Urothelium cell line (cell line): ENCODE measurements around the gene USP4.
"Not testable (repeated sequence)": the region's sequence is repeated elsewhere in the genome, so short reads cannot be mapped to it uniquely, and the experiment has no call there.

Experiments
- DNase-seq: peaks from one replicate; pipeline ENCODE4 v3.0.0; 2011; ENCODE audit warnings: low spot score, mixed read lengths
- FAIRE-seq: peaks from 2 replicates; lab custom pipeline; 2011; peaks lifted over from hg19 to GRCh38; lab: Jason Lieb, UNC

Gene USP4

GRCh38 chr3:49351521-49352011 lies 11.7 kb upstream of the USP4 start:
- DNase-seq (no peak), FAIRE-seq (no peak)

GRCh38 chr3:49349348-49350114 lies 9.7 kb upstream of the USP4 start:
- DNase-seq (no peak), FAIRE-seq (no peak)

DNA sequence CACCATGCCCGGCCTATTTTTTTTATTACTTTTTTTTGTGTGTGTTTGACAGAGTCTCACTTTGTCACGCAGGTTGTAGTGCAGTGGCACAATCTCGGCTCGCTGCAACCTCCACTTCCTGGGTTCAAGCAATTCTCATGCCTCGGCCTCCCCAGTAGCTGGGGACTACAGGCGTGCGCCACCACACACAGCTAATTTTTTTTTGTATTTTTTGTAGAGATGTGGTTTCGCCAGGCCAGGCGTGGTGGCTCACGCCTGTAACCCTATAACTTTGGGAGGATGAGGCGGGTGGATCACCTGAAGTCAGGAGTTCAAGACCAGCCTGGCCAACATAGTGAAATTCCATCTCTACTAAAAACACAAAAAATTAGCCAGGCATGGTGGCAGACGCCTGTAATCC lies 8.5 kb upstream of the USP4 start:
- FAIRE-seq, DNase-seq: not testable (repeated sequence)

DNA sequence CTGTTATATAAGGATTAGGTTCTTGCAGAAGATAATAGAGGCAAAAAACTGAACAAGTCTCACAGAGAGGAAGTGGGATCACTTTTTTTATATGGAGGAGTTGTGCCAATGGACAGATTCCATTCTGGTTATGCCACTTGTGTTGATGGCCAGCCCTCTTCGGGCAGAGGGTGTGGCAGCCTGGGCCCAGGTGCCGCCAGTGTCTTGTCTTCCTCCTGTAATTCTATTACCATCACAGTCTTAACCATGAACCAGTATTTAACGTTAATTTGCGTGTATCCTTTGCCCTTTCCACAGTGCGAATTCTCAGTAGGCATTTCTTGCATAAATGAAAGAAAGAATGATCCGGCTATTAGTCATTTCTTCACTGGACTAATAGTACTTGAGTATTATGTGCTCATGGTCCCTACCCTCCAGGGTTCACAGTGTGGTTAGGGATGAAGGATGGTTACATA lies 7.0 kb upstream of the USP4 start:
- no peak for FAIRE-seq
- peak; percentile 40 for DNase-seq

GRCh38 chr3:49343163-49343562 lies 3.3 kb upstream of the USP4 start:
- no peak for DNase-seq
- FAIRE-seq, result no peak

- DNase-seq (no peak), FAIRE-seq (no peak)
Measured at GRCh38 chr3:49341996-49342395, 2.1 kb upstream of the USP4 start.

DNA sequence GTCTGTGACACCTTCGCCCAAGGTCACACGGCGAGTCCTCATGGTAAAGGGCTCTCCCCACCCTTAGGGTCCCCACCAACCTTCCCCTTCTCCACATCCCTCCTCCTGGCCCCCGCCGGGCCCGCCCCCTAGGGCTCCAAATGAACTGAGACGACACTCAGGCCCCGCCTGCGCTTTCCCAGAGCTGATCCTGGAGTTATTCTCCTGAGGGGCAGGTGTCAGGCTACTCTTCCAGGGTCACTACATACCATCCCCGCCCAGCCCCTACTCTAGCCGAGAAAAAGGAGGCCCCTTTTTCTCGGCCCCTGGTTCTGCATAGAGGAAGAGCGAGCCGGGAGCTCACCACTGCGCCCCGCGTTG lies 292 bp downstream of the USP4 start:
- FAIRE-seq (no peak), DNase-seq (peak; percentile 45)

DNA sequence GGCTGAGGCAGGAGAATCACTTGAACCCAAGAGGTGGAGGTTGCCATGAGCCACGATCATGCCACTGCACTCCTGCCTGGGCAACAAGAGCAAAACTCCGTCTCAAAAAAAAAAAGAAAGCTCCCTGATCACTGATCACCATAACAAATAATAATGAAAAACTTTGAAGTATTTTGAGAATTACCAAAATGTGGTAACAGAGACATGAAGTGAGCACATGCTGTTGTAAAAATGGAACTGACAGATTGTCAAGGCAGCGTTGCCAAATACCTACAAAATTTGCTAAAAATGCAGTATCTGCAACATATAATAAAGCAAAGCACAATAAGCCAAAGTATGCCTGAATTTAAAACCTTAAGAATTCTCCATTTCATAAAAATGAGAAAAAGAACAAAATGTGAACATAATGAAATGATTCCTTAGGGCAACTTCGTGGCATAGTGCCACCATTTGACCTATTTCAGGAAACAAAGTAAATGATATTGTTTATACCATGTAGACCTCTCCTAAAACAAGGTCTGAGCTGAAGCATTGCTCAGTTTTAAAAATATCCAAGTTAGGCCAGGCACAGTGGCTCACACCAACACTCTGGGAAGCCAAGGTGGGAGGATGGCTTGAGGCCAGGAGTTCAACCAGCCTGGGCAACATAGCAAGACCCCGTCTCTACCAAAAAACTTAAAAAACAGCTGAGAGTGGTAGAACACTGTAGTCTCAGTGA lies 5.8 kb downstream of the USP4 start:
- DNase-seq (no peak), FAIRE-seq (no peak)

DNA sequence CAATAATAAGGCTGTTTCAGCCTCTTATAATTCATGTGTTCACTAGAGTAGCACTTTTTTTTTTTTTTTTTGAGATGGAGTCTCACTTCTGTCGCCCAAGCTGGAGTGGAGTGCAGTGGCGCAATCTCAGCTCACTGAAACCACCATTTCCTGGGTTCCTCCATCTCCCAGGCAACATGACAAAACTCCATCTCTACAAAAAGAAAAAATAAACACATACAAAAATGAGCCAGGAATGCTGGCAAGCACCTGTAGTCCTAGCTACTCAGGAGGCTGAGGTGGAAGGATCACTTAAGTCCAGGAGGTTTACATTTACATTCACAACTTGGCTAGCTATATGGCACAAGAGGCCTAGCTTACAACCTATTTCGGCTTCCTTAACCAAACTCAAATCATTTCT lies 6.8 kb downstream of the USP4 start:
- DNase-seq (no peak), FAIRE-seq (no peak)

DNA sequence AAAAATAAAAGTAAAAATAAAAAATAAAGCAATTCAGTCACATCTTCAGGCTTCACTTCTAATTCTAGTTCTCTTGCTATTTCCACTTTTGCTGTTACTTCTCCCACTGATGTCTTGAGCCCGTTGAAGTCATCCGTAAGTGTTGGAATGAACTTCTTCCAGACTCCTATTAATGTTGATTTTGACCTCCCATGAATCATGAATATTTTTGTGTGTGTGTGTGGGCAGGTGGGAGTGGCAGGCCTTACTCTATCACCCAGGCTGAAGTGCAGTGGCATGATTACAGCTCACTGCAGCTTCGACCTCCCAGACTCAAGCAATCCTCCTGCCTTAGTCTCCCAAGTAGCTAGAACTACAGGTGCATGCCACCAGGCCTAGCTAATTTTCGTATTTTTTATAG lies 10.7 kb downstream of the USP4 start:
- DNase-seq (no peak), FAIRE-seq (no peak)

DNA sequence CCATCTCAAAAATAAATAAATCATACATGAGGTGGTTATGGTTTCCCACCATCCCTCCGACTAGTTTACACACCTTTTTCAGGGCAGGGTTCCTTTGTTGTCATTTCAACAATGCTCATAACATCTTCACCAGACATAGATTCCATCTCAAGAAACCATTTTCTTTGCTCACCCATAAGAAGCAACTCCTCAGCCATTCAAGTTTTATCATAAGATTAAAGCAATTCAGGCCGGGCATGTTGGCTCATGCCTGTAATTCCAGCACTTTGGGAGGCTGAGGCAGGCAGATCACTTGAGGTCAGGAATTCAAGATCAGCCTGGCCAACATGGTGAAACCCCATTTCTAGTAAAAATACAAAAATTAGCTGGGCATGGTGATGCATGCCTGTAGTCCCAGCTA lies 11.5 kb downstream of the USP4 start:
- DNase-seq, FAIRE-seq: not testable (repeated sequence)

DNA sequence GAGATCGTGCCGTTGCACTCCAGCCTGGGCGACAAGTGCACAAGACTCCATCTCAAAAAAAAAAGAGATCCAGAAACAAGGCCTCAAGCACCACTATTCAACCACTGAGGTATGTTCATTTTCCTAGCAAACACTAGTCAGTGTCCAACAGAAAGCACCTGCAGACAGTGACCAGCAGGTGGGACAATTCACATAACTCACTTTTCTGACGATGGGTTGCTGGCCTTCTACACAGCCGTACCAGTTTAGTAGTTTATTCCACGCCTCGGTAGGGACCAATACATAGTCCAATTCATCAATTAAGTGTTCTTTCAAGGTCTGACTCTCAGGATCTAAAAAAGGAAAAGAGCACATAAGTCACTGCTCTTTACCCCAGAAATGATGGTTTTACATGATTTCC lies 12.4 kb downstream of the USP4 start:
- DNase-seq, result no peak
- FAIRE-seq, result no peak

GRCh38 chr3:49324768-49325167 lies 15.1 kb downstream of the USP4 start:
- FAIRE-seq (no peak), DNase-seq (no peak)

DNA sequence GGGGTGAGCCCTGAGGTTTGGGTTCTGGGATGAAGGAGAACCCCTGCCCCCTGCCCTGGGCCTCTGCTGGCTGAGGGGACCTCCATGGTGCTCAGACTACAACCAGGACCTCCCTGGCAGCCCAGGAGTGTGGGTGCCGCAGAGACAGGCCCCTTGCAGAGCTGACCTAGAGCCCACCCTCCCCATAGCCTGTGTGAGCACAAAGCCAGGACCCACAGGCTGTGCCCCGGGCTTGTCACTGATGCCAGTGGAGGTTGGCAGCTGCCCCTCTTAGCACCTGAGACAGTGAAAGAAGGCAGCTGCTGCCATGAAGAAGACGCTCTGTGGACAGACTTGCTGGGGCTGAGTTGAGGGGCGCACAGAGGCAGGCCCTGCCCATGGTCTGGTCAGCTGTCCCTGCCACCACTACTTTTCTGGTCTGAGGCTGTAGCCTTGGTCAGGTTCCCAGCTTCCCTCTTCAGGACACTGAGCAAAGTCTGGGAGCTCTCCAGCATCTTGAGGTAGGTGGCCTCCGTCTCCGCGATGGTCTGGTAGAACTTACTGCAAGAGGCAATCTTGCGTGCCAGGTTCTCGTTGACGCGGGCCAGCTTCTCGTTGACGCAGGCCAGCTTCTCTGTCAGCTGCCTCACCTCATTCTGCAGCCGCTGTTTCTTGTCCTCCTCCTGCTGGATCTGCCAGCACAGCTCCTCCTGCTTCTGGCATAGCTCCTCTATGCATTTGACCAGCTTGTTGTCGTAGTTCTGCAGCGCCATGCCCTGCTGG lies 23.0 kb downstream of the USP4 start:
- FAIRE-seq, result no peak

GRCh38 chr3:49313896-49314688 lies 25.8 kb downstream of the USP4 start:
- DNase-seq (no peak), FAIRE-seq (no peak)

More for the DNA sequence above, 23.0 kb downstream of the USP4 start:
- no peak for DNase-seq

DNA sequence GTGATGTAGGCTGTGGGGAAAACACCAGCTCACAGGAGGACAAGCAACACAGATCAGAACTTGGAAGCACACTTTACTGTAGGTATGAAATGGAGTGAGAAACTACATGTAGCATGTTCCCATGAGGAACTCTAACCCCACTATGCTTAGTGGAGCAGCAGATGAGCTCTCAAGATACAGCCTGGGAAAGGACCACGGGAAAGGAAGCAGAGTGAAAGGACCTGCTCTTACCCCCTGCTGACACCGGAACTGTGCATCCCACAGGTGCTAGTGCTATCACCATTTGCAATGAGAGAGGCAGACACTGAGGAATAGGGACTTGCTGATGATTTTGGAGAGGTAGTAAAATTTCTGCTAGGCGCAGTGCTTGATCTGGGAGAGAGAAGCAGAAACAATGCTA lies 28.6 kb downstream of the USP4 start:
- no peak for DNase-seq
- no peak for FAIRE-seq

- DNase-seq (no peak), FAIRE-seq (no peak)
Measured at GRCh38 chr3:49310677-49311076, 29.2 kb downstream of the USP4 start.

- FAIRE-seq, result no peak
- DNase-seq, result no peak
Measured at GRCh38 chr3:49305608-49306007, 34.2 kb downstream of the USP4 start.

DNA sequence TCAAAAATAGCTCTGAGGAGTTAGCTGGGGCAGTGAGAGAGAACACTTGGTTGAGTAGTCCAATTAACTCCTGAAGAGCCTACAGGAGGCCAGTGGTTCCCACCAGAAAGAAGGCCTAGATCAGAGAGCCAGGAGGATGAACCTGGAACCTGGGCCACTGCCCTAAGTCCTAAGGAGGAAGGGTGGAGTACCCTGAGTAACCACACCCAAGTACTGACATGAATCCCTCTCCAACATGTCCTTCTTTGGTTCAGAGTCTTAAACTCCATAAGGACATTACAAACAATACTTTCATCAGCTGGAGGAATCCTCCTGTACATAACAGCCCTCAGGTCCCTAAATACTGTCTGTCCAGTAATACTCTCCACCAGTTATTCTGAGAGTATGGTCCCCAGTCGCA lies 37.2 kb downstream of the USP4 start:
- DNase-seq, result no peak
- no peak for FAIRE-seq

DNA sequence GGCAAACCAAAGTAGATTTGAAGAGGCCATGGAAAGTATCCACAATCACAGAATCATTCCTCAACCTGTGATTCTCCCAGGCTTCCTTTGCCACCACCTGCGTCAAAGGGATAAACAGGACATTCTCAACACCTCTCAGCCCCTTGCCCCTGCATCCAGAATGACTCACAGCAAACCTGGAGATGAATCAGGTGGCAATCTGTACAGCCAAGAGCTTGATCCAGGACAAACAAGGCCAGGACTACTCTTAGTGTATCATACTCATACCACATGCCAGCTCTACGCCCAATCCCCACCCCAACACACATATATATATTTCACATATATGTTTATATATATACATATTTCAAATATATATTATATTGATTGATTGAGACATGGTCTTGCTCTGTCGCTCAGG lies 39.3 kb downstream of the USP4 start:
- FAIRE-seq, result no peak
- no peak for DNase-seq

DNA sequence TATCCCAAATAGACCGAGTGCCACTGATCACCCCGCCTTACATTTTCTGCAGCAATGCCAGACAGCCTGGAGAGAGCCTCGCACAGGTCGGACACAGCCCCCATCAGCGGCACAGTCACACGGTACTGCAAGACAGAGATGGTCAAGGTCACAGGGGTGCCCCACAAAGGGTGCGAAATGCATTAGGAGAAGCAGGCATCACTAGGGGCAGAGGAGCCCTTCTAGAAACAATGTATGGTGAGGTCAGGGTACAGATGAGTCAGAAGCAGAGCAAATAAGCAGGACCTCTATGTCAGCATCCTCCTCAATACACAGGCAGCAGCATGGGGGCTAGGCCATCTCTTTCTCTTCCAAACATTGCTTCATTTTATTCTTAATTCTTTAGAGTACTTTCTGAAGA lies 41.3 kb downstream of the USP4 start:
- no peak for DNase-seq
- no peak for FAIRE-seq
